ENCODE measurements around the gene HSPA12B. TPM values are rescaled to one million over a fixed set of nuclear protein-coding genes. Genes with fewer than 3 reads are reported as not detected.

The HSPA12B gene
- total RNA-seq, 2 experiments from 2014 or later: not detected

GRCh38 chr20:3744806-3745685 is 12.6 kb downstream of the HSPA12B start:
- H3K27ac ChIP-seq (ENCODE audit: low read depth, low read length, poor library complexity, severe bottlenecking): no peak overlapping the region
- H3K9me2 ChIP-seq (ENCODE audit: insufficient read depth, low read length): no peaks in the 10 kb centered on the region
- BruUV-seq (replicated peaks): no TSS peak
- peak; percentile 87 for DNase-seq (ENCODE audit: low spot score)
- no peaks in the 10 kb centered on the region for H4K20me1 ChIP-seq (ENCODE audit: insufficient read depth, low read length)
- peak overlapping the region; percentile 47 for H3K4me2 ChIP-seq (ENCODE audit: low read length)
- no peaks in the 10 kb centered on the region for H3K36me3 ChIP-seq (ENCODE audit: insufficient read depth, low read length)
- H3K4me1 ChIP-seq (ENCODE audit: insufficient read depth, low read length, poor library complexity, severe bottlenecking): no peaks in the 10 kb centered on the region
- H3K4me3 ChIP-seq (ENCODE audit: low read depth, low read length, poor library complexity, severe bottlenecking): peak overlapping the region; percentile 47
- peak overlapping the region; percentile 8; the same call in 1 of the 2 replicates for H2AFZ ChIP-seq (ENCODE audit: low read length)
- H3K9me3 ChIP-seq (ENCODE audit: low read length): no peaks in the 10 kb centered on the region
- intact Hi-C loops (cut with micrococcal nuclease; ENCODE audit: unreplicated experiment): no loop called here
- TF ChIP-seq EZH2phosphoT487 (IDR thresholded peaks at IDR 0.05; ENCODE audit: borderline replicate concordance, low read depth, low read length): no peak
- TF ChIP-seq, protein P1, sequence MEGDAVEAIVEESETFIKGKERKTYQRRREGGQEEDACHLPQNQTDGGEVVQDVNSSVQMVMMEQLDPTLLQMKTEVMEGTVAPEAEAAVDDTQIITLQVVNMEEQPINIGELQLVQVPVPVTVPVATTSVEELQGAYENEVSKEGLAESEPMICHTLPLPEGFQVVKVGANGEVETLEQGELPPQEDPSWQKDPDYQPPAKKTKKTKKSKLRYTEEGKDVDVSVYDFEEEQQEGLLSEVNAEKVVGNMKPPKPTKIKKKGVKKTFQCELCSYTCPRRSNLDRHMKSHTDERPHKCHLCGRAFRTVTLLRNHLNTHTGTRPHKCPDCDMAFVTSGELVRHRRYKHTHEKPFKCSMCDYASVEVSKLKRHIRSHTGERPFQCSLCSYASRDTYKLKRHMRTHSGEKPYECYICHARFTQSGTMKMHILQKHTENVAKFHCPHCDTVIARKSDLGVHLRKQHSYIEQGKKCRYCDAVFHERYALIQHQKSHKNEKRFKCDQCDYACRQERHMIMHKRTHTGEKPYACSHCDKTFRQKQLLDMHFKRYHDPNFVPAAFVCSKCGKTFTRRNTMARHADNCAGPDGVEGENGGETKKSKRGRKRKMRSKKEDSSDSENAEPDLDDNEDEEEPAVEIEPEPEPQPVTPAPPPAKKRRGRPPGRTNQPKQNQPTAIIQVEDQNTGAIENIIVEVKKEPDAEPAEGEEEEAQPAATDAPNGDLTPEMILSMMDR (conservative IDR thresholded peaks at IDR 0.05; ENCODE audit: low read length): no peak; the same call in 1 of the 2 replicates
- POLR2A ChIA-PET: interaction anchor here (0.5 to 1.1 kb wide), 4 partner anchors 12 to 320 kb away, joined by 3 read pairs; no protein-coding TSS in a partner anchor
- H3K79me2 ChIP-seq (ENCODE audit: insufficient read depth, low read depth, low read length): no peaks in the 10 kb centered on the region
- CTCF ChIA-PET (ENCODE audit: unreplicated experiment): interaction anchor here (0.6 to 1.0 kb wide), 4 partner anchors 8 to 797 kb away, joined by 3 to 11 read pairs (median 7); no protein-coding TSS in a partner anchor

- ChIA-PET POLR2A (interaction anchor here (1.1 kb wide), 1 partner anchor 12 kb away, joined by 3 read pairs; no protein-coding TSS in a partner anchor), CTCF (ENCODE audit: unreplicated experiment) (interaction anchor here (0.6 to 1.0 kb wide), 2 partner anchors 8 to 19 kb away, joined by 3 to 11 read pairs; no protein-coding TSS in a partner anchor)
- TF ChIP-seq, protein P1 (conservative IDR thresholded peaks at IDR 0.05; ENCODE audit: low read length): no peak
- no peak for TF ChIP-seq EZH2phosphoT487 (IDR thresholded peaks at IDR 0.05; ENCODE audit: borderline replicate concordance, low read depth, low read length)
- Histone ChIP-seq H3K4me3 (ENCODE audit: low read depth, low read length, poor library complexity, severe bottlenecking) (no peak overlapping the region), H3K9me3 (ENCODE audit: low read length) (no peaks in the 10 kb centered on the region), H3K36me3 (ENCODE audit: insufficient read depth, low read length) (no peaks in the 10 kb centered on the region; the same call in 1 of the 2 replicates), H4K20me1 (ENCODE audit: insufficient read depth, low read length) (no peaks in the 10 kb centered on the region), H3K4me1 (ENCODE audit: insufficient read depth, low read length, poor library complexity, severe bottlenecking) (no peaks in the 10 kb centered on the region), H3K9me2 (ENCODE audit: insufficient read depth, low read length) (no peaks in the 10 kb centered on the region), H2AFZ (ENCODE audit: low read length) (no peak overlapping the region), H3K79me2 (ENCODE audit: insufficient read depth, low read depth, low read length) (no peaks in the 10 kb centered on the region), H3K27ac (ENCODE audit: low read depth, low read length, poor library complexity, severe bottlenecking) (no peak overlapping the region), H3K4me2 (ENCODE audit: low read length) (peak overlapping the region; percentile 47; the same call in 1 of the 2 replicates)
- BruUV-seq (replicated peaks): no TSS peak
- DNase-seq (ENCODE audit: low spot score): no peak
- intact Hi-C loops (cut with micrococcal nuclease; ENCODE audit: unreplicated experiment): no loop called here
These were observed 13.2 kb downstream of the HSPA12B start for GRCh38 chr20:3745686-3746173.

All from OCI-LY7 (cell line).